Chondrocyte (in vitro differentiated cells): Measurements from ENCODE around the gene OTX2. TPM values are rescaled to one million over a fixed set of nuclear protein-coding genes. Genes with fewer than 3 reads are reported as not detected.

Experiments used
- DNase-seq: peaks from one replicate; pipeline ENCODE4 v3.0.0; 2021; ENCODE audit warnings: mixed read lengths, low spot score
- H3K27ac Mint-ChIP-seq: one replicate; pipeline ENCODE4 v1.8.0; 2021; ENCODE audit warnings: mild to moderate bottlenecking, moderate library complexity, mixed read lengths; ENCODE audit not compliant: unreplicated experiment
- H3K27me3 Mint-ChIP-seq: 2 replicates; pipeline ENCODE4 v1.8.0; 2021; ENCODE audit warnings: low read depth, mixed read lengths
- H3K36me3 Mint-ChIP-seq: 2 replicates; pipeline ENCODE4 v1.8.0; 2021; ENCODE audit warnings: low read depth, mixed read lengths
- H3K4me1 Mint-ChIP-seq: 2 replicates; pipeline ENCODE4 v1.8.0; 2021; ENCODE audit warnings: low read depth, mild to moderate bottlenecking, mixed read lengths
- H3K4me3 Mint-ChIP-seq: one replicate; pipeline ENCODE4 v1.8.0; 2021; ENCODE audit warnings: mild to moderate bottlenecking, moderate library complexity, mixed read lengths; ENCODE audit not compliant: unreplicated experiment
- H3K9me3 Mint-ChIP-seq: 2 replicates; pipeline ENCODE4 v1.8.0; 2021; ENCODE audit warnings: low read depth, mixed read lengths
- CTCF ChIP-seq: fragments of 200-600 bp; sonication (generic); IDR thresholded peaks from 2 replicates; pipeline ENCODE4 v1.5.0; 2021; ENCODE audit warnings: antibody characterized with exemption, mild to moderate bottlenecking, moderate library complexity
- total RNA-seq: library from RNA; stranded (reverse); gene quantifications from 3 replicates; pipeline ENCODE4 v1.2.1, GENCODE V29; 2021

OTX2 gene
- total RNA-seq, 1 donor from 2014 or later: not detected

- Mint-ChIP-seq H3K9me3 (no peaks in the 10 kb centered on the region), H3K4me1 (no peaks in the 10 kb centered on the region), H3K36me3 (no peaks in the 10 kb centered on the region), H3K27ac (no peak overlapping the region), H3K27me3 (peaks cover 28% of the 10 kb centered on the region), H3K4me3 (no peak overlapping the region)
- no peak for TF ChIP-seq CTCF
- no peak for DNase-seq
Observed at GRCh38 chr14:56846970-56847930, 37.0 kb upstream of the OTX2 start.

- no peak for DNase-seq
- no peak overlapping the region for H3K4me3 Mint-ChIP-seq
- no peaks in the 10 kb centered on the region for H3K9me3 Mint-ChIP-seq
- no peak for TF ChIP-seq CTCF
- H3K4me1 Mint-ChIP-seq: no peaks in the 10 kb centered on the region
- peaks cover 30% of the 10 kb centered on the region for H3K27me3 Mint-ChIP-seq
- H3K27ac Mint-ChIP-seq: no peak overlapping the region
- H3K36me3 Mint-ChIP-seq: no peaks in the 10 kb centered on the region
Observed at GRCh38 chr14:56844406-56845002, 34.2 kb upstream of the OTX2 start.

- peaks cover 20% of the 10 kb centered on the region for H3K27me3 Mint-ChIP-seq
- no peak overlapping the region for H3K4me3 Mint-ChIP-seq
- no peaks in the 10 kb centered on the region for H3K9me3 Mint-ChIP-seq
- H3K36me3 Mint-ChIP-seq: no peaks in the 10 kb centered on the region
- H3K4me1 Mint-ChIP-seq: no peaks in the 10 kb centered on the region
- no peak for TF ChIP-seq CTCF
- DNase-seq: no peak
- no peak overlapping the region for H3K27ac Mint-ChIP-seq
Observed at GRCh38 chr14:56841611-56842010, 31.3 kb upstream of the OTX2 start.

- TF ChIP-seq CTCF: no peak
- Mint-ChIP-seq H3K36me3 (no peaks in the 10 kb centered on the region), H3K9me3 (no peaks in the 10 kb centered on the region)
Observed at GRCh38 chr14:56840221-56840620, 29.9 kb upstream of the OTX2 start.

GRCh38 chr14:56829151-56829550 lies 18.9 kb upstream of the OTX2 start:
- Mint-ChIP-seq H3K27ac (no peak overlapping the region), H3K27me3 (peaks cover 3% of the 10 kb centered on the region), H3K4me1 (no peaks in the 10 kb centered on the region), H3K4me3 (no peak overlapping the region), H3K36me3 (no peaks in the 10 kb centered on the region), H3K9me3 (no peaks in the 10 kb centered on the region)
- DNase-seq: no peak
- TF ChIP-seq CTCF: no peak

More at GRCh38 chr14:56840221-56840620, 29.9 kb upstream of the OTX2 start:
- Mint-ChIP-seq H3K27ac (no peak overlapping the region), H3K4me1 (no peaks in the 10 kb centered on the region), H3K27me3 (peaks cover 13% of the 10 kb centered on the region), H3K4me3 (no peak overlapping the region)
- DNase-seq: no peak
